Measurements from ENCODE around the gene UBALD1. TPM values are rescaled to one million over a fixed set of nuclear protein-coding genes. Genes with fewer than 3 reads are reported as not detected.

The UBALD1 gene
- total RNA-seq, 1 donor from 2014 or later, result 33.6 TPM

- Mint-ChIP-seq H3K4me3 (ENCODE audit: unreplicated experiment) (no peak overlapping the region), H3K9me3 (ENCODE audit: unreplicated experiment) (peaks cover 6% of the 10 kb centered on the region), H3K4me1 (ENCODE audit: unreplicated experiment) (peaks cover 1% of the 10 kb centered on the region), H3K27me3 (ENCODE audit: unreplicated experiment) (no peaks in the 10 kb centered on the region), H3K27ac (ENCODE audit: unreplicated experiment) (no peak overlapping the region), H3K36me3 (ENCODE audit: unreplicated experiment) (peaks cover 5% of the 10 kb centered on the region)
- no peak for DNase-seq (ENCODE audit: extremely low spot score, unreplicated experiment)
- TF ChIP-seq CTCF (IDR thresholded peaks at IDR 0.05), result no peak
Measured at GRCh38 chr16:4634768-4635167, 20.1 kb upstream of the UBALD1 start.

DNA sequence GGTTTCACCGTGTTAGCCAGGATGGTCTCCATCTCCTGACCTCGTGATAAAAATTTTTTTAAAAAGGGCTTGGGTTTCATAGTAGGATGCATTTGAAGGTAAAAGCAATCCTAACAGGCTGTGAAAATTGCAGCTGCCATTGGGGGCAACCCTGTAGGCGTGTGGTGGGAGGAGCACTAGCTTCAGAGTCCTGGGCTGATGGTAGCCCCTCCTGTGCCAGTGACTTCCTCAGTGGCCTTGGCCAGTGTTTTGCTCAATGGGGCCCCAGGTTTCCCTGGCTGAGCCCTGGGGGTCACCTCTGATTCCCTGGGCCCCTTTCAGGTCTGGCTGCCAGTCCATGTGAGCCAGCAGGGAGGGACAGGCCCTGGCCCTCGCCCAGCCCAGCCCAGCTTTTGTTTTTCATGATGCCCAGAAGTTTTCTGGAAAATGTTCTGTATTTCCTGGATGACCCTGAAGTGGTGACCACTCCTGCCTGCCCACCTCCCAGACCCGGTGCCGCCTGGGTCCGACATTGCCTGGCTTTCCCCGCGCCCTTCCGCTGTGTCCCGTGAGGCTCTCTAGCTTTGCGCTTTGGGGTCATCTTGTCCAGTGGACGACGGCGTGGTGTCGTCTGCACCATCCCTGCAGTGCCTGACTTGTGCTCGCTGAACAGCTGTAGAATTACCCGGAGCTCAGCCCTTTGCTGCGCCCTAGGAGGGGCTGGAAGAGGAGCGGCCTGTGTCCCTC is 19.4 kb upstream of the UBALD1 start:
- no peak for DNase-seq (ENCODE audit: extremely low spot score, unreplicated experiment)

GRCh38 chr16:4631444-4631843 is 16.8 kb upstream of the UBALD1 start:
- Mint-ChIP-seq H3K27ac (ENCODE audit: unreplicated experiment) (no peak overlapping the region), H3K4me3 (ENCODE audit: unreplicated experiment) (no peak overlapping the region), H3K9me3 (ENCODE audit: unreplicated experiment) (peaks cover 6% of the 10 kb centered on the region), H3K27me3 (ENCODE audit: unreplicated experiment) (no peaks in the 10 kb centered on the region), H3K36me3 (ENCODE audit: unreplicated experiment) (peaks cover 3% of the 10 kb centered on the region), H3K4me1 (ENCODE audit: unreplicated experiment) (peaks cover 14% of the 10 kb centered on the region)
- TF ChIP-seq CTCF (IDR thresholded peaks at IDR 0.05), result no peak
- DNase-seq (ENCODE audit: extremely low spot score, unreplicated experiment), result no peak

More for the DNA sequence above, 19.4 kb upstream of the UBALD1 start:
- peaks cover 6% of the 10 kb centered on the region for H3K9me3 Mint-ChIP-seq (ENCODE audit: unreplicated experiment)
- TF ChIP-seq CTCF (IDR thresholded peaks at IDR 0.05), result no peak
- peaks cover 4% of the 10 kb centered on the region for H3K4me1 Mint-ChIP-seq (ENCODE audit: unreplicated experiment)
- no peak overlapping the region for H3K4me3 Mint-ChIP-seq (ENCODE audit: unreplicated experiment)
- H3K27me3 Mint-ChIP-seq (ENCODE audit: unreplicated experiment), result no peaks in the 10 kb centered on the region
- H3K27ac Mint-ChIP-seq (ENCODE audit: unreplicated experiment), result no peak overlapping the region
- H3K36me3 Mint-ChIP-seq (ENCODE audit: unreplicated experiment), result peaks cover 5% of the 10 kb centered on the region

DNA sequence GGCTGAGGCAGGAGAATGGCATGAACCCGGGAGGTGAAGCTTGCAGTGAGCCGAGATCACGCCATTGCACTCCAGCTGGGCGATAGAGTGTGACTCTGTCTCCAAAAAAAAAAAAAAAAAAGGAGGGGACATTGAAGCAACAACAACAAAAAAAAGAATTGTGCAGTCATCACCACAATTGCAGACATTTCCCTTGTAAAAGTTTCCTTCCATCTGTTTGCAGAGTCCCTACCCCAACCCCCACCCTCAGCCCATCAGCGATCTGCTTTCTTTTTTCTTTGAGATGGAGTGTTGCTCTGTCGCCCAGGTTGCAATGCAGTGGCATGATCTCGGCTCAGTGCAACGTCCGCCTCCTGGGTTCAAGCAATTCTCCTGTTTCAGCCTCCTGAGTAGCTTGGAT is 13.6 kb upstream of the UBALD1 start:
- Mint-ChIP-seq H3K27me3 (ENCODE audit: unreplicated experiment) (no peaks in the 10 kb centered on the region), H3K9me3 (ENCODE audit: unreplicated experiment) (peaks cover 6% of the 10 kb centered on the region), H3K36me3 (ENCODE audit: unreplicated experiment) (no peaks in the 10 kb centered on the region), H3K4me3 (ENCODE audit: unreplicated experiment) (no peak overlapping the region), H3K27ac (ENCODE audit: unreplicated experiment) (no peak overlapping the region), H3K4me1 (ENCODE audit: unreplicated experiment) (peaks cover 29% of the 10 kb centered on the region)
- no peak for DNase-seq (ENCODE audit: extremely low spot score, unreplicated experiment)
- TF ChIP-seq CTCF (IDR thresholded peaks at IDR 0.05), result no peak

DNA sequence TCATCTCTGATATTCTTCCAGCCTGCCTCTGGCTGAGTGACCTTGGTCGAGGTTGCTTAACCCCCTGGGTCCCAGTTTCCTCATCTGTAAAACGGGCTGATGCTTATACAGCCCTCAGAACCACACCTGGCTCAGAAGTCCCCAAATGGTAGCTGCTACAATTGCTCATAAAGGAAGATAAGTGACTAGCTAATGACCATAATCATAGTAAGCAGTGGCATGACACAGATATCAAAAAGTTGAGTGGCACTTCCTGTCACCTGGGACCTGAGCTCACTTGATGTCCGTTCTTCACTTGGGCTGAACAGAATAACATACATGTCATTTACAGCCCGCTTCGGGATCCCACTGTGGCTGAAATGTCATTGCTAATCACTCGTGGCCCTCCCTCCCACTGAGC is 11.7 kb upstream of the UBALD1 start:
- TF ChIP-seq CTCF (IDR thresholded peaks at IDR 0.05), result no peak
- peak overlapping the region; percentile 94 for H3K4me3 Mint-ChIP-seq (ENCODE audit: unreplicated experiment)
- no peak for DNase-seq (ENCODE audit: extremely low spot score, unreplicated experiment)
- peak overlapping the region; percentile 97 for H3K27ac Mint-ChIP-seq (ENCODE audit: unreplicated experiment)
- H3K27me3 Mint-ChIP-seq (ENCODE audit: unreplicated experiment), result no peaks in the 10 kb centered on the region
- peaks cover 29% of the 10 kb centered on the region for H3K4me1 Mint-ChIP-seq (ENCODE audit: unreplicated experiment)
- H3K9me3 Mint-ChIP-seq (ENCODE audit: unreplicated experiment), result peaks cover 5% of the 10 kb centered on the region
- H3K36me3 Mint-ChIP-seq (ENCODE audit: unreplicated experiment), result no peaks in the 10 kb centered on the region
